PFSK-1 (cell line): Measurements from ENCODE around the gene PRDM16.

ENCODE experiments used
- FOXP2 ChIP-seq: optimal IDR thresholded peaks from 2 replicates; pipeline ENCODE3; 2011; ENCODE audit warnings: borderline replicate concordance, control low read depth, inconsistent platforms; ENCODE audit not compliant: insufficient read depth; ENCODE audit errors: extremely low read length, extremely low read depth
- POLR2AphosphoS5 ChIP-seq: IDR thresholded peaks from 2 replicates; pipeline ENCODE4 v1.6.1; 2012; ENCODE audit warnings: low read depth, mild to moderate bottlenecking, control low read depth, low read length, moderate library complexity
- SIN3A ChIP-seq: IDR thresholded peaks from 2 replicates; pipeline ENCODE4 v1.6.1; 2012; ENCODE audit warnings: mild to moderate bottlenecking, low read length, moderate library complexity, borderline replicate concordance; ENCODE audit not compliant: insufficient read depth
- TAF1 ChIP-seq: IDR thresholded peaks from 2 replicates; pipeline ENCODE4 v1.6.1; 2012; ENCODE audit warnings: low read length, control low read depth, borderline replicate concordance; ENCODE audit not compliant: insufficient read depth
- TF ChIP-seq, protein P1 (sequence below), 2 experiments: IDR thresholded peaks; 2 replicates each; pipeline versions ENCODE4 v1.6.1 to v1.8.0; 2011 to 2012; ENCODE audit warnings: low read depth in 2 of 2, low read length in 2 of 2, control low read depth in 1 of 2, inconsistent platforms in 1 of 2, mild to moderate bottlenecking in 1 of 2, moderate library complexity in 1 of 2; ENCODE audit not compliant: insufficient read depth in 1 of 2

Gene PRDM16

GRCh38 chr1:3475839-3476573 lies 407.0 kb downstream of the PRDM16 start:
- TF ChIP-seq SIN3A (no peak), FOXP2 (no peak), TAF1 (no peak), POLR2AphosphoS5 (no peak)
- TF ChIP-seq, protein P1, sequence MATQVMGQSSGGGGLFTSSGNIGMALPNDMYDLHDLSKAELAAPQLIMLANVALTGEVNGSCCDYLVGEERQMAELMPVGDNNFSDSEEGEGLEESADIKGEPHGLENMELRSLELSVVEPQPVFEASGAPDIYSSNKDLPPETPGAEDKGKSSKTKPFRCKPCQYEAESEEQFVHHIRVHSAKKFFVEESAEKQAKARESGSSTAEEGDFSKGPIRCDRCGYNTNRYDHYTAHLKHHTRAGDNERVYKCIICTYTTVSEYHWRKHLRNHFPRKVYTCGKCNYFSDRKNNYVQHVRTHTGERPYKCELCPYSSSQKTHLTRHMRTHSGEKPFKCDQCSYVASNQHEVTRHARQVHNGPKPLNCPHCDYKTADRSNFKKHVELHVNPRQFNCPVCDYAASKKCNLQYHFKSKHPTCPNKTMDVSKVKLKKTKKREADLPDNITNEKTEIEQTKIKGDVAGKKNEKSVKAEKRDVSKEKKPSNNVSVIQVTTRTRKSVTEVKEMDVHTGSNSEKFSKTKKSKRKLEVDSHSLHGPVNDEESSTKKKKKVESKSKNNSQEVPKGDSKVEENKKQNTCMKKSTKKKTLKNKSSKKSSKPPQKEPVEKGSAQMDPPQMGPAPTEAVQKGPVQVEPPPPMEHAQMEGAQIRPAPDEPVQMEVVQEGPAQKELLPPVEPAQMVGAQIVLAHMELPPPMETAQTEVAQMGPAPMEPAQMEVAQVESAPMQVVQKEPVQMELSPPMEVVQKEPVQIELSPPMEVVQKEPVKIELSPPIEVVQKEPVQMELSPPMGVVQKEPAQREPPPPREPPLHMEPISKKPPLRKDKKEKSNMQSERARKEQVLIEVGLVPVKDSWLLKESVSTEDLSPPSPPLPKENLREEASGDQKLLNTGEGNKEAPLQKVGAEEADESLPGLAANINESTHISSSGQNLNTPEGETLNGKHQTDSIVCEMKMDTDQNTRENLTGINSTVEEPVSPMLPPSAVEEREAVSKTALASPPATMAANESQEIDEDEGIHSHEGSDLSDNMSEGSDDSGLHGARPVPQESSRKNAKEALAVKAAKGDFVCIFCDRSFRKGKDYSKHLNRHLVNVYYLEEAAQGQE (IDR thresholded peaks at IDR 0.05; ENCODE audit: insufficient read depth in 1 of 2, low read depth in 2 of 2, low read length in 2 of 2) = no peak

GRCh38 chr1:3476666-3477065 lies 407.7 kb downstream of the PRDM16 start:
- TF ChIP-seq POLR2AphosphoS5 (no peak), TAF1 (no peak), FOXP2 (no peak), SIN3A (no peak)
- TF ChIP-seq, protein P1 (IDR thresholded peaks at IDR 0.05; ENCODE audit: insufficient read depth in 1 of 2, low read depth in 2 of 2, low read length in 2 of 2) = no peak

- TF ChIP-seq, protein P1 (IDR thresholded peaks at IDR 0.05; ENCODE audit: insufficient read depth in 1 of 2, low read depth in 2 of 2, low read length in 2 of 2) = no peak
- TF ChIP-seq TAF1 (no peak), FOXP2 (no peak), SIN3A (no peak), POLR2AphosphoS5 (no peak)
These were observed 408.4 kb downstream of the PRDM16 start for GRCh38 chr1:3477241-3477995.

DNA sequence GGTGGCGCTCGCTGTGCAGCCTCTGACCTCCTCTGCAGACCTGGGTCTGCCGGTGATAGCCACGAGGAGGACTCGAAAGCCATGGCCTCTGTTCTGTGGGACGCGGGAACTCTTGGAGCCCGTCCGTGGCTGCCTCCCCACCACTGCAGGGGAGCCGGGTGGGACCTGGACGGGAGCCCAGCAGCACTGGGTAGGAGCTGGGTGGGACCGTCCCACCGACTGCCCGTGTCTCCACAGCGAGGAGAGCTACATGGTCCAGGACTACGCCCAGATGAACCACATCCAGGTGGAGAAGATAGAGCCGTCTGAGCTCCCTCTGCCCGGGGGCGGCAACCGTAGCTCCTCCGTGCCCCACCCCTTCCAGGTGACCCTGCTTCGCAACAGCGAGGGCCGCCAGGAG lies 409.2 kb downstream of the PRDM16 start:
- TF ChIP-seq, protein P1 (IDR thresholded peaks at IDR 0.05; ENCODE audit: insufficient read depth in 1 of 2, low read depth in 2 of 2, low read length in 2 of 2) = no peak
